B cell (primary cell): ENCODE data around the gene FRRS1. TPM values are rescaled to one million over a fixed set of nuclear protein-coding genes. Genes with fewer than 3 reads are reported as not detected.

Experiments used
- ATAC-seq: fragments of 200-7000 bp; cut with Tn5 transposase; one replicate; pipeline ENCODE4 v1.10.0; 2021; ENCODE audit warnings: low read depth, mild to moderate bottlenecking, moderate number of reproducible peaks, moderate library complexity
- CTCF ChIA-PET: fragments of 350-600 bp; sonication (Branson Sonifier 250); formaldehyde crosslinking; loops from one replicate; lab custom pipeline; 2021; ENCODE audit warnings: antibody characterized with exemption, inconsistent platforms; lab: Charles Lee
- POLR2A ChIA-PET: fragments of 350-600 bp; sonication (Branson Sonifier 250); formaldehyde crosslinking; loops from one replicate; lab custom pipeline; 2021; ENCODE audit warnings: antibody characterized with exemption; lab: Charles Lee
- DNase-seq: peaks from one replicate; pipeline ENCODE4 v3.0.0; 2013
- H2AFZ ChIP-seq: 2 replicates; pipeline ENCODE4 v1.6.1; 2012; ENCODE audit warnings: mild to moderate bottlenecking, low read depth, low read length; ENCODE audit not compliant: insufficient read depth, poor library complexity, severe bottlenecking
- H3K27ac ChIP-seq, 2 donors: 1 replicate in 1 of 2; 2 replicates in 1 of 2; pipeline ENCODE4 v1.5.1; 2012 to 2013; ENCODE audit warnings: low read length in 2 of 2, mild to moderate bottlenecking in 2 of 2, moderate library complexity in 1 of 2
- H3K27me3 ChIP-seq, 4 experiments: fragments of 200-600 bp in 1 of 4; sonication (generic) in 1 of 4; replicated peaks in 1 of 4; 1 replicate in 2 of 4; 2 replicates in 2 of 4; pipeline versions ENCODE4 v1.6.1 to v1.7.0; 2013 to 2016; ENCODE audit warnings: low read length in 3 of 4, mild to moderate bottlenecking in 2 of 4, mixed read lengths in 1 of 4, moderate library complexity in 1 of 4; ENCODE audit not compliant: insufficient read depth in 4 of 4, control insufficient read depth in 3 of 4; ENCODE audit errors: control extremely low read depth in 1 of 4
- H3K36me3 ChIP-seq, 2 experiments: replicated peaks in 1 of 2; 1 replicate in 1 of 2; 2 replicates in 1 of 2; pipeline versions ENCODE4 v1.6.1 to v1.7.1; 2013; ENCODE audit warnings: low read length in 1 of 2; ENCODE audit not compliant: insufficient read depth in 2 of 2, control insufficient read depth in 1 of 2; ENCODE audit errors: control extremely low read depth in 1 of 2, extremely low read depth in 1 of 2
- H3K4me1 ChIP-seq, 2 donors: fragments of 200-600 bp in 1 of 2; sonication (generic) in 1 of 2; 1 replicate in 1 of 2; 2 replicates in 1 of 2; pipeline versions ENCODE4 v1.5.1 to v1.6.1; 2013 to 2017; ENCODE audit warnings: low read length in 2 of 2; ENCODE audit not compliant: control insufficient read depth in 2 of 2, insufficient read depth in 2 of 2
- H3K4me2 ChIP-seq: replicated peaks from 2 replicates; pipeline ENCODE3; 2012; ENCODE audit warnings: mild to moderate bottlenecking, low read depth, low read length; ENCODE audit not compliant: poor library complexity, severe bottlenecking
- H3K4me3 ChIP-seq, 5 experiments: fragments of 200-600 bp in 1 of 5; sonication (generic) in 1 of 5; 1 replicate in 3 of 5; 2 replicates in 2 of 5; pipeline versions ENCODE4 v1.5.1 to v1.7.0; 2011 to 2016; ENCODE audit warnings: low read length in 4 of 5, mild to moderate bottlenecking in 4 of 5, low read depth in 2 of 5, control low read depth in 1 of 5, moderate library complexity in 1 of 5; ENCODE audit not compliant: insufficient read depth in 1 of 5; ENCODE audit errors: control extremely low read depth in 1 of 5, extremely low read depth in 1 of 5
- H3K79me2 ChIP-seq: fragments of 200-600 bp; sonication (generic); one replicate; pipeline ENCODE4 v1.6.0; 2016; ENCODE audit warnings: low read length; ENCODE audit not compliant: control insufficient read depth, insufficient read depth
- H3K9ac ChIP-seq: fragments of 200-600 bp; sonication (generic); 2 replicates; pipeline ENCODE4 v1.6.1; 2017; ENCODE audit warnings: mild to moderate bottlenecking, low read length, moderate library complexity
- H3K9me3 ChIP-seq, 3 donors: one replicate each; pipeline versions ENCODE4 v1.6.1 to v1.7.1; 2013; ENCODE audit warnings: low read length in 2 of 3; ENCODE audit not compliant: control insufficient read depth in 2 of 3, insufficient read depth in 1 of 3; ENCODE audit errors: control extremely low read depth in 1 of 3
- H4K20me1 ChIP-seq: 2 replicates; pipeline ENCODE4 v1.6.0; 2012; ENCODE audit warnings: mild to moderate bottlenecking, low read length; ENCODE audit not compliant: insufficient read depth, control insufficient read depth, poor library complexity, severe bottlenecking
- H3K27ac Mint-ChIP-seq: one replicate; pipeline ENCODE4 v1.8.0; 2021; ENCODE audit warnings: mixed read lengths
- H3K27me3 Mint-ChIP-seq: one replicate; pipeline ENCODE4 v1.8.0; 2021; ENCODE audit warnings: mixed read lengths
- H3K4me1 Mint-ChIP-seq: one replicate; pipeline ENCODE4 v1.8.0; 2021; ENCODE audit warnings: mixed read lengths
- H3K4me3 Mint-ChIP-seq: one replicate; pipeline ENCODE4 v1.8.0; 2021; ENCODE audit warnings: mixed read lengths
- H3K9me3 Mint-ChIP-seq: one replicate; pipeline ENCODE4 v1.8.0; 2022; ENCODE audit warnings: mixed read lengths; ENCODE audit not compliant: insufficient read depth
- EZH2 ChIP-seq: IDR thresholded peaks from 2 replicates; pipeline ENCODE4 v1.6.1; 2012; ENCODE audit warnings: borderline replicate concordance, low read depth, mild to moderate bottlenecking, moderate library complexity, low read length; ENCODE audit not compliant: insufficient read depth, poor library complexity, severe bottlenecking
- WGBS: methylation state at CpG from one replicate; pipeline ENCODE4 v1.1.5; 2013; ENCODE audit warnings: missing lambda C conversion rate; ENCODE audit not compliant: insufficient coverage; 5-methylcytosine and 5-hydroxymethylcytosine counted together
- intact Hi-C: fragments of 100-400 bp; cut with micrococcal nuclease; formaldehyde crosslinking; loops from one replicate; pipeline ENCODE4 v1.10.0; 2022
- polyA plus RNA-seq: library from polyadenylated mRNA; depleted of rRNA; stranded (reverse); fragments of >200 nt; gene quantifications from 2 replicates; pipeline ENCODE4 v1.2.3, GENCODE V29; 2012
- total RNA-seq, 2 donors: library from RNA; stranded (reverse); fragments of 120-200 nt in 1 of 2; gene quantifications; 1 replicate in 1 of 2; 2 replicates in 1 of 2; pipeline versions ENCODE4 v1.2.3 to v1.2.4, GENCODE V29; 2013 to 2022
- TF ChIP-seq, protein P1 (sequence below): fragments of 200-600 bp; IDR thresholded peaks from one replicate; pipeline ENCODE4 v1.8.0; 2022; ENCODE audit warnings: antibody characterized with exemption, mild to moderate bottlenecking

Gene FRRS1
- total and polyA plus RNA-seq, 2 donors (not counting 1 experiment from before 2014, with no cell fraction given) = 0.73 to 0.96 TPM

DNA sequence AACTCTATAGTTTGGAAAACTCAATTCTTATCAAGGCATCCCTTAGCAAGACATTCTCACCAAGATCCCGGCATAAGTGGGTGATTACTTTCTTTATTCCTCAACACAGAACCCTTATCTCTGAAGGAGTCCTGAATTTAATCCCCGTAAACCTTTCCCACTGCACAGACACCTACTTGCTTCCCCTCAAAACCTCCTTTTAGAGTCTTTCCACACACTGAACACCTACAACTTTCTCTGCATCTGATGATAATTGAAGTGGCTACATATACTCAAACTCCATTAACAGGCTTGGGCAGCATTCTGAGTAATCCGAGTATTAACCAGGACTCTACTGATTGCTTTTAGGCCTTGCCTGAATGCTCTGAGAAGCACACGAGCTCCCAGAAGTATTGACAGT, 97.1 kb downstream of the FRRS1 start:
- TF ChIP-seq EZH2 = no peak
- TF ChIP-seq, protein P1, sequence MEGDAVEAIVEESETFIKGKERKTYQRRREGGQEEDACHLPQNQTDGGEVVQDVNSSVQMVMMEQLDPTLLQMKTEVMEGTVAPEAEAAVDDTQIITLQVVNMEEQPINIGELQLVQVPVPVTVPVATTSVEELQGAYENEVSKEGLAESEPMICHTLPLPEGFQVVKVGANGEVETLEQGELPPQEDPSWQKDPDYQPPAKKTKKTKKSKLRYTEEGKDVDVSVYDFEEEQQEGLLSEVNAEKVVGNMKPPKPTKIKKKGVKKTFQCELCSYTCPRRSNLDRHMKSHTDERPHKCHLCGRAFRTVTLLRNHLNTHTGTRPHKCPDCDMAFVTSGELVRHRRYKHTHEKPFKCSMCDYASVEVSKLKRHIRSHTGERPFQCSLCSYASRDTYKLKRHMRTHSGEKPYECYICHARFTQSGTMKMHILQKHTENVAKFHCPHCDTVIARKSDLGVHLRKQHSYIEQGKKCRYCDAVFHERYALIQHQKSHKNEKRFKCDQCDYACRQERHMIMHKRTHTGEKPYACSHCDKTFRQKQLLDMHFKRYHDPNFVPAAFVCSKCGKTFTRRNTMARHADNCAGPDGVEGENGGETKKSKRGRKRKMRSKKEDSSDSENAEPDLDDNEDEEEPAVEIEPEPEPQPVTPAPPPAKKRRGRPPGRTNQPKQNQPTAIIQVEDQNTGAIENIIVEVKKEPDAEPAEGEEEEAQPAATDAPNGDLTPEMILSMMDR = no peak
- Mint-ChIP-seq H3K4me3 (no peak overlapping the region), H3K9me3 (no peaks in the 10 kb centered on the region), H3K27ac (no peak overlapping the region), H3K27me3 (peaks cover 25% of the 10 kb centered on the region), H3K4me1 (no peaks in the 10 kb centered on the region)
- H3K36me3 ChIP-seq = no peaks in the 10 kb centered on the region
- H3K27ac ChIP-seq = no peak overlapping the region
- intact Hi-C loops = no loop called here
- 93% methylated on average over 2 of the region's 4 CpGs for WGBS
- no peak overlapping the region for H2AFZ ChIP-seq
- H3K4me3 ChIP-seq = no peak overlapping the region
- ATAC-seq (no peak), DNase-seq (no peak)
- H3K79me2 ChIP-seq = no peaks in the 10 kb centered on the region
- H3K9ac ChIP-seq = no peak overlapping the region
- CTCF ChIA-PET = no interaction called here
- peaks cover 0 to 7% (median 1%) of the 10 kb centered on the region in 4 experiments for H3K27me3 ChIP-seq
- no peaks in the 10 kb centered on the region for H3K4me1 ChIP-seq
- POLR2A ChIA-PET = no interaction called here
- H3K4me2 ChIP-seq = no peak overlapping the region
- H3K9me3 ChIP-seq = no peaks in the 10 kb centered on the region
- no peaks in the 10 kb centered on the region for H4K20me1 ChIP-seq

GRCh38 chr1:99665212-99665611, 101.2 kb downstream of the FRRS1 start:
- Histone ChIP-seq H3K79me2 (no peaks in the 10 kb centered on the region), H3K9ac (no peak overlapping the region), H4K20me1 (no peaks in the 10 kb centered on the region), H3K4me1 (no peaks in the 10 kb centered on the region), H2AFZ (no peak overlapping the region), H3K27me3 (no peaks in the 10 kb centered on the region), H3K4me2 (no peak overlapping the region), H3K36me3 (no peaks in the 10 kb centered on the region), H3K9me3 (no peaks in the 10 kb centered on the region), H3K27ac (no peak overlapping the region), H3K4me3 (no peak overlapping the region)
- H3K4me3 Mint-ChIP-seq = no peak overlapping the region
- ATAC-seq = no peak
- no CpG with 5 or more reads among the region's 1 CpG for WGBS
- no peaks in the 10 kb centered on the region for H3K9me3 Mint-ChIP-seq
- POLR2A ChIA-PET = no interaction called here
- H3K4me1 Mint-ChIP-seq = no peaks in the 10 kb centered on the region
- no peak overlapping the region for H3K27ac Mint-ChIP-seq
- CTCF ChIA-PET = no interaction called here
- intact Hi-C loops = no loop called here
- H3K27me3 Mint-ChIP-seq = peaks cover 9% of the 10 kb centered on the region
- DNase-seq = no peak
- no peak for TF ChIP-seq EZH2
- TF ChIP-seq, protein P1 = no peak
